ENCODE measurements around the gene SERPINB3.
"Not testable (repeated sequence)": the region's sequence is repeated elsewhere in the genome, so short reads cannot be mapped to it uniquely, and the experiment has no call there.

The SERPINB3 gene

GRCh38 chr18:63646936-63647335, 14.8 kb downstream of the SERPINB3 start:
- Histone ChIP-seq H3K27me3 (ENCODE audit: control insufficient read depth, insufficient read depth, low read length) (no peaks in the 10 kb centered on the region), H3K9ac (ENCODE audit: low read length) (no peak overlapping the region), H3K4me3 (ENCODE audit: low read depth, low read length) (no peak overlapping the region), H3K27ac (ENCODE audit: low read depth, low read length) (no peak overlapping the region), H3K9me3 (ENCODE audit: control insufficient read depth, insufficient read depth, low read depth, low read length) (no peaks in the 10 kb centered on the region), H3K36me3 (ENCODE audit: control insufficient read depth, insufficient read depth, low read length) (no peaks in the 10 kb centered on the region), H3K4me1 (ENCODE audit: control insufficient read depth, insufficient read depth, low read length) (peaks cover 3% of the 10 kb centered on the region; the same call in 1 of the 2 replicates)

DNA sequence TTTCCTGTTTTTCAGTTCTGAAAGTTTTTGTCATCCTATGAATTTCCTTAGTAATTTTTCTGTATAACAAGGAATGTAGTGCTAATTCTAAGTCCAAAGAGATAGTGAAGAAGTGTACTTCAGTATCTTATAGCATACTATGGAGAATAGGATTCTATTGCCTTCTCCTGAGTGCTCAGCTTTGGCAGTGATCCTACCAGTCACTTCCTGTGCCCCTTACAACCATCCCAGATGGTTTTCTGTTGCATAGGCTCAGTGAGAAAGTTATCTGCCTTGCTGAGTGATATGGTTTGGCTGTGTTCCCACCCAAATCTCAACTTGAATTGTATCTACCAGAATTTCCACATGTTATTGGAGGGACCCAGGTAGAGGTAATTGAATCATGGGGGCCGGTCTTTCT, 17.0 kb downstream of the SERPINB3 start:
- H3K4me1 ChIP-seq (ENCODE audit: control insufficient read depth, insufficient read depth, low read length); H3K27ac ChIP-seq (ENCODE audit: low read depth, low read length): not testable (repeated sequence)

DNA sequence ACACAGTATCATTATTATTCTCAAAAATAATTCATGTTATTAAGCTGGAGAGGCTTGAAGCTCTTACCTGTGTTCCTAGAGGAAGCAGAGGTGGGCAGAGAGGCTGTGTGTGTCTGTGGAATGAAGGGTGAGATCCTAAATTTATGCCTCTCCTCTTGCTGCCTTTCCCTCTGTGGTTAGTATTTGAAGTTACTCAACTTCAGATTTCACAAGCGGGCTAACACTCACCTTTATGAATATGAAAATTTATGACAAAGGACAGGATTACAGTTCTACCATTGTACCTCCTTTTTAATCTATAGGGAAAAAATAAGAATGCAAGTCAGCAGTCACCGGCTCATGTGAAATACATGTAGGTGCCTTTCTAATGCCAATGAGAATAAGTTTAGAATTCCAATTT, 17.6 kb downstream of the SERPINB3 start, which contains the start of gene SERPINB4:
TSS of gene SERPINB4 (minus strand) at position 115 of the 400 bp plus-strand sequence. CDS start 679 bp downstream, outside the sequence.
- not testable (repeated sequence) for H3K36me3 ChIP-seq (ENCODE audit: control insufficient read depth, insufficient read depth, low read length); H3K4me3 ChIP-seq (ENCODE audit: low read depth, low read length); H3K27me3 ChIP-seq (ENCODE audit: control insufficient read depth, insufficient read depth, low read length); H3K9ac ChIP-seq (ENCODE audit: low read length); H3K9me3 ChIP-seq (ENCODE audit: control insufficient read depth, insufficient read depth, low read depth, low read length); H3K27ac ChIP-seq (ENCODE audit: low read depth, low read length); H3K4me1 ChIP-seq (ENCODE audit: control insufficient read depth, insufficient read depth, low read length)

More for the DNA sequence above, 17.0 kb downstream of the SERPINB3 start:
- H3K27me3 ChIP-seq (ENCODE audit: control insufficient read depth, insufficient read depth, low read length); H3K9me3 ChIP-seq (ENCODE audit: control insufficient read depth, insufficient read depth, low read depth, low read length); H3K36me3 ChIP-seq (ENCODE audit: control insufficient read depth, insufficient read depth, low read length); H3K9ac ChIP-seq (ENCODE audit: low read length); H3K4me3 ChIP-seq (ENCODE audit: low read depth, low read length): not testable (repeated sequence)

- H3K27ac ChIP-seq (ENCODE audit: low read depth, low read length); H3K4me3 ChIP-seq (ENCODE audit: low read depth, low read length); H3K36me3 ChIP-seq (ENCODE audit: control insufficient read depth, insufficient read depth, low read length); H3K9me3 ChIP-seq (ENCODE audit: control insufficient read depth, insufficient read depth, low read depth, low read length); H3K27me3 ChIP-seq (ENCODE audit: control insufficient read depth, insufficient read depth, low read length); H3K9ac ChIP-seq (ENCODE audit: low read length); H3K4me1 ChIP-seq (ENCODE audit: control insufficient read depth, insufficient read depth, low read length): not testable (repeated sequence)
These were observed 18.9 kb downstream of the SERPINB3 start for GRCh38 chr18:63642668-63643356.

GRCh38 chr18:63641157-63641680, 20.5 kb downstream of the SERPINB3 start:
- H3K36me3 ChIP-seq (ENCODE audit: control insufficient read depth, insufficient read depth, low read length); H3K9me3 ChIP-seq (ENCODE audit: control insufficient read depth, insufficient read depth, low read depth, low read length); H3K27ac ChIP-seq (ENCODE audit: low read depth, low read length); H3K27me3 ChIP-seq (ENCODE audit: control insufficient read depth, insufficient read depth, low read length); H3K4me3 ChIP-seq (ENCODE audit: low read depth, low read length); H3K4me1 ChIP-seq (ENCODE audit: control insufficient read depth, insufficient read depth, low read length); H3K9ac ChIP-seq (ENCODE audit: low read length): not testable (repeated sequence)

DNA sequence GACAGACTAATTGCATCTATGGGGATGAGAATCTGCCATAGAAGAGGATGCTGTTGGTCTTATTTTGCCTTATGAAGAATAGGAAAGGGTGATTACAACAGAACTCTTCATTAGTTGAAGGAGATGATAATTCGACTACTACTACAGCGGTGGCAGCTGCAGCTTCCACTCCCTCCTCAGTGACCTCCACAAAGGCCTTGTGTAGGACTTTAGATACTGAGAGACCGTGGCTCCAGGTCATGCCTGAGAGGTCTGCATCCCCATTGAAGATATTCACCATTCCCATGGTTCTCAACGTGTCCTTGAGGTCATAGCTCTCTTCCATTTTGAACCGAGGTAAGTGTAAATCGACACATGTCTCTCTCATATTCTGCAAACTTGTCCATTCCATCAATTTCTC, 24.0 kb downstream of the SERPINB3 start:
- no peaks in the 10 kb centered on the region for H3K36me3 ChIP-seq (ENCODE audit: control insufficient read depth, insufficient read depth, low read length)
- H3K27me3 ChIP-seq (ENCODE audit: control insufficient read depth, insufficient read depth, low read length) = no peaks in the 10 kb centered on the region
- no peak overlapping the region for H3K27ac ChIP-seq (ENCODE audit: low read depth, low read length)
- H3K9me3 ChIP-seq (ENCODE audit: control insufficient read depth, insufficient read depth, low read depth, low read length) = no peaks in the 10 kb centered on the region
- no peaks in the 10 kb centered on the region for H3K4me1 ChIP-seq (ENCODE audit: control insufficient read depth, insufficient read depth, low read length)
- H3K9ac ChIP-seq (ENCODE audit: low read length) = no peak overlapping the region
- H3K4me3 ChIP-seq (ENCODE audit: low read depth, low read length) = no peak overlapping the region

DNA sequence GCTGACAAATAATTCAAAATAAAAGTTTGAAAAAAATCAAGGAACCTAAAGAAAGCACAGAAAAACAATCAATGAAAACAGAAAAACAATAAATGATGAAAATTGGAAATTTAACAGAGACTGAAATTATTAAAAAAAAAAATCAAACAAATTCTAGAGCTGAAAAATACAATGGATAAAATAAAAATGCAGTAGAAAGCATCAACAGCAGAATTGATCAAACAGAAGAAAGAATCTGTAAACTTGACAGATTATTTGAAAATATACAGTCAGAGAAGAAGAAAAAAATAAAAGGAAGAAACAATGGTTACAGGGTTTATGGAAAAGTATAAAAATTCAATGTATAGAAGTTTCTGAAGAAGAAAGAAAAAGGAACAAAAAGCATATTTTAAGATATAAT, 33.9 kb downstream of the SERPINB3 start:
- H3K4me1 ChIP-seq (ENCODE audit: control insufficient read depth, insufficient read depth, low read length) = no peaks in the 10 kb centered on the region
- H3K4me3 ChIP-seq (ENCODE audit: low read depth, low read length) = no peak overlapping the region
- peaks cover 42% of the 10 kb centered on the region for H3K9me3 ChIP-seq (ENCODE audit: control insufficient read depth, insufficient read depth, low read depth, low read length)
- no peaks in the 10 kb centered on the region for H3K27me3 ChIP-seq (ENCODE audit: control insufficient read depth, insufficient read depth, low read length)
- no peak overlapping the region for H3K9ac ChIP-seq (ENCODE audit: low read length)
- H3K36me3 ChIP-seq (ENCODE audit: control insufficient read depth, insufficient read depth, low read length) = no peaks in the 10 kb centered on the region
- H3K27ac ChIP-seq (ENCODE audit: low read depth, low read length) = no peak overlapping the region

- Histone ChIP-seq H3K4me3 (ENCODE audit: low read depth, low read length) (no peak overlapping the region), H3K27ac (ENCODE audit: low read depth, low read length) (no peak overlapping the region), H3K36me3 (ENCODE audit: control insufficient read depth, insufficient read depth, low read length) (no peaks in the 10 kb centered on the region), H3K9ac (ENCODE audit: low read length) (no peak overlapping the region), H3K4me1 (ENCODE audit: control insufficient read depth, insufficient read depth, low read length) (no peaks in the 10 kb centered on the region), H3K27me3 (ENCODE audit: control insufficient read depth, insufficient read depth, low read length) (no peaks in the 10 kb centered on the region), H3K9me3 (ENCODE audit: control insufficient read depth, insufficient read depth, low read depth, low read length) (peaks cover 44% of the 10 kb centered on the region)
These were observed 35.3 kb downstream of the SERPINB3 start for GRCh38 chr18:63626431-63626830.

GRCh38 chr18:63624863-63625262, 36.8 kb downstream of the SERPINB3 start:
- Histone ChIP-seq H3K27ac (ENCODE audit: low read depth, low read length) (no peak overlapping the region), H3K4me1 (ENCODE audit: control insufficient read depth, insufficient read depth, low read length) (no peaks in the 10 kb centered on the region), H3K4me3 (ENCODE audit: low read depth, low read length) (no peak overlapping the region), H3K27me3 (ENCODE audit: control insufficient read depth, insufficient read depth, low read length) (no peaks in the 10 kb centered on the region), H3K9me3 (ENCODE audit: control insufficient read depth, insufficient read depth, low read depth, low read length) (peaks cover 45% of the 10 kb centered on the region), H3K9ac (ENCODE audit: low read length) (no peak overlapping the region), H3K36me3 (ENCODE audit: control insufficient read depth, insufficient read depth, low read length) (no peaks in the 10 kb centered on the region)

- no peaks in the 10 kb centered on the region for H3K27me3 ChIP-seq (ENCODE audit: control insufficient read depth, insufficient read depth, low read length)
- no peak overlapping the region for H3K4me3 ChIP-seq (ENCODE audit: low read depth, low read length)
- no peaks in the 10 kb centered on the region for H3K36me3 ChIP-seq (ENCODE audit: control insufficient read depth, insufficient read depth, low read length)
- H3K9ac ChIP-seq (ENCODE audit: low read length) = no peak overlapping the region
- H3K27ac ChIP-seq (ENCODE audit: low read depth, low read length) = no peak overlapping the region
- peaks cover 20% of the 10 kb centered on the region for H3K9me3 ChIP-seq (ENCODE audit: control insufficient read depth, insufficient read depth, low read depth, low read length)
- peaks cover 7% of the 10 kb centered on the region for H3K4me1 ChIP-seq (ENCODE audit: control insufficient read depth, insufficient read depth, low read length)
These were observed 42.0 kb downstream of the SERPINB3 start for GRCh38 chr18:63619661-63620060.

- no peaks in the 10 kb centered on the region for H3K27me3 ChIP-seq (ENCODE audit: control insufficient read depth, insufficient read depth, low read length)
- H3K36me3 ChIP-seq (ENCODE audit: control insufficient read depth, insufficient read depth, low read length) = no peaks in the 10 kb centered on the region
- peaks cover 6% of the 10 kb centered on the region; the same call in 1 of the 2 replicates for H3K9me3 ChIP-seq (ENCODE audit: control insufficient read depth, insufficient read depth, low read depth, low read length)
- peaks cover 7% of the 10 kb centered on the region for H3K4me1 ChIP-seq (ENCODE audit: control insufficient read depth, insufficient read depth, low read length)
- H3K27ac ChIP-seq (ENCODE audit: low read depth, low read length) = no peak overlapping the region
- H3K4me3 ChIP-seq (ENCODE audit: low read depth, low read length) = no peak overlapping the region
- no peak overlapping the region for H3K9ac ChIP-seq (ENCODE audit: low read length)
These were observed 43.8 kb downstream of the SERPINB3 start for GRCh38 chr18:63617915-63618234.
